Large intestine (tissue), 3 donors: Measurements from ENCODE around the gene WBP2. TPM values are rescaled to one million over a fixed set of nuclear protein-coding genes. Genes with fewer than 3 reads are reported as not detected.
A peak's percentile ranks its signal among the peaks of the same experiment; 100 is the strongest.

Experiments used
- DNase-seq, 2 donors: peaks; one replicate each; pipeline versions ENCODE4 v3.0.0 to v3.0.0-alpha.2; 2013
- H3K27ac ChIP-seq: one replicate; pipeline ENCODE4 v1.5.1; 2013; ENCODE audit warnings: low read length
- H3K27me3 ChIP-seq: 2 replicates; pipeline ENCODE4 v1.6.1; 2013; ENCODE audit warnings: low read length; ENCODE audit not compliant: control insufficient read depth, insufficient read depth
- H3K36me3 ChIP-seq: 2 replicates; pipeline ENCODE4 v1.6.1; 2013; ENCODE audit warnings: low read length; ENCODE audit not compliant: control insufficient read depth, insufficient read depth
- H3K4me1 ChIP-seq: one replicate; pipeline ENCODE4 v1.6.1; 2013; ENCODE audit warnings: low read length; ENCODE audit not compliant: control insufficient read depth, insufficient read depth
- H3K4me3 ChIP-seq: one replicate; pipeline ENCODE4 v1.5.1; 2013; ENCODE audit warnings: low read length
- H3K9me3 ChIP-seq: one replicate; pipeline ENCODE4 v1.6.1; 2013; ENCODE audit warnings: mild to moderate bottlenecking, low read depth, low read length, moderate library complexity; ENCODE audit not compliant: control insufficient read depth
- WGBS: methylation state at CpG from one replicate; pipeline ENCODE4 v1.1.5; 2013; ENCODE audit warnings: low lambda C conversion rate; ENCODE audit not compliant: insufficient coverage; 5-methylcytosine and 5-hydroxymethylcytosine counted together
- polyA plus RNA-seq: library from polyadenylated mRNA; unstranded; fragments of 120-200 nt; gene quantifications from one replicate; pipeline ENCODE4 v1.2.1, GENCODE V29; 2013

WBP2 gene
- polyA plus RNA-seq, 1 donor, result 107 TPM

DNA sequence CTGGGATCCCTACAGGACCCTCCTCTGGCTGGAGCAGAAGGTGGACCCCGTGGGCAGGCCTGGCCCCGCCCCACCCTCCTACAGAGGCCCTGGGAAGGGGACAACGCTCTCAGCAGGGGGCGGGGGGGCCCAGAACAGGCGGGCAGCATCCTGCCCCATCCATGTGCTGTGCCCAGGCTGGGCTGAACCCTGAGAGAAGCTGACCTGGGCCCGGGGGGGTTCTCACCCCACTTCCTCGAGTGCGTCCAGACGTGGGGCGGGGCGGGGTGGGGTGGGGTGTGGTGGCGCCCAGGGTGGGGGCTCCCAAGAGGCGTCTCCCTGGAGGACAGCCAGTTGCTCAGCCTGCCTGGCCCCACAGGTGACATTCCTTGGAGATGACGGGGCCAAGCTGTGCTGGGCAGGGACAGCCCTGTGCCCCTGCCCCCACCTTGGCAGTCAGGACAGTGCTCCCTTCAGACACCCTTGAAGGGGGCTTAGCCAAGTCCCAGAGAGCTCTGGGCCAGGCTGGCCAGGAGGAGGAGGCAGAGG lies 10.5 kb downstream of the WBP2 start:
- DNase-seq, result peak; percentile 90 to 93

GRCh38 chr17:75843577-75844529 lies 11.3 kb downstream of the WBP2 start, which contains the start of gene UNC13D:
TSS of gene UNC13D (minus strand) at chr17:75844404. CDS start at chr17:75844337, 67 bp downstream.
- no CpG with 5 or more reads among the region's 35 CpGs for WGBS
- H3K4me1 ChIP-seq, result peaks cover 49% of the 10 kb centered on the region
- H3K9me3 ChIP-seq, result no peaks in the 10 kb centered on the region
- no peaks in the 10 kb centered on the region for H3K27me3 ChIP-seq
- H3K36me3 ChIP-seq, result peaks cover 32% of the 10 kb centered on the region
- DNase-seq, result peak in 1 of 2 donors; percentile 71
- H3K4me3 ChIP-seq, result peak within 1 kb of the TSS; percentile 44
- H3K27ac ChIP-seq, result peak within 1 kb of the TSS; percentile 82

More for the DNA sequence above, 10.5 kb downstream of the WBP2 start:
- H3K9me3 ChIP-seq, result no peaks in the 10 kb centered on the region
- peaks cover 52% of the 10 kb centered on the region for H3K4me1 ChIP-seq
- H3K27me3 ChIP-seq, result no peaks in the 10 kb centered on the region
- peak overlapping the region; percentile 82 for H3K27ac ChIP-seq
- WGBS, result no CpG with 5 or more reads among the region's 14 CpGs
- H3K4me3 ChIP-seq, result peak overlapping the region; percentile 44
- H3K36me3 ChIP-seq, result peaks cover 39% of the 10 kb centered on the region

GRCh38 chr17:75842963-75843576 lies 12.1 kb downstream of the WBP2 start:
- H3K9me3 ChIP-seq, result no peaks in the 10 kb centered on the region
- no peak for DNase-seq
- peak overlapping the region; percentile 66 for H3K27ac ChIP-seq
- H3K4me1 ChIP-seq, result peaks cover 44% of the 10 kb centered on the region
- no peaks in the 10 kb centered on the region for H3K27me3 ChIP-seq
- no CpG with 5 or more reads among the region's 22 CpGs for WGBS
- H3K36me3 ChIP-seq, result peaks cover 24% of the 10 kb centered on the region
- peak overlapping the region; percentile 44 for H3K4me3 ChIP-seq

DNA sequence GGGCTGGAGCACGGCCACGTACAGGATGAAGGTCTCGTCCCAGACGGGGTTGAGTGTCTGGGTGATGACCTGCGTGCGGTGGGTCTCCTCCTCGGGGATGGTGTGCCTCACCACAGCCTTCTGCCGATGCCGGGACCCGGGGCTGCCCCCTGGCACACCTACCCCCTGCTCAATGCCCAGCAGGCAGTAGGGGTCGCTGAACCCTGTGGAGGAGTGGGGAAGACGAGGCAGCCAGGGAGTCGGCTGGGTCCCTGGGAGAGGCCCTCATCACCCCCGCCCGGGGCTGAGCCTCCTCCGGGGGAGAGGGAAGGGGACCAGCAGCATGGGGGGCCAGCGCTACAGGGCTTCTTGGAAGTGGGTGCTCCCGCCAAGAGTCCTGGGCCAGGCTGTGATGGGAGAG lies 12.7 kb downstream of the WBP2 start:
- H3K4me1 ChIP-seq, result peaks cover 37% of the 10 kb centered on the region
- no peaks in the 10 kb centered on the region for H3K9me3 ChIP-seq
- no peak overlapping the region for H3K4me3 ChIP-seq
- H3K27me3 ChIP-seq, result no peaks in the 10 kb centered on the region
- H3K27ac ChIP-seq, result no peak overlapping the region
- DNase-seq, result no peak
- no CpG with 5 or more reads among the region's 18 CpGs for WGBS
- peaks cover 17% of the 10 kb centered on the region for H3K36me3 ChIP-seq

GRCh38 chr17:75840799-75841164 lies 14.4 kb downstream of the WBP2 start:
- no CpG with 5 or more reads among the region's 7 CpGs for WGBS
- H3K4me3 ChIP-seq, result no peak overlapping the region
- peaks cover 1% of the 10 kb centered on the region for H3K36me3 ChIP-seq

DNA sequence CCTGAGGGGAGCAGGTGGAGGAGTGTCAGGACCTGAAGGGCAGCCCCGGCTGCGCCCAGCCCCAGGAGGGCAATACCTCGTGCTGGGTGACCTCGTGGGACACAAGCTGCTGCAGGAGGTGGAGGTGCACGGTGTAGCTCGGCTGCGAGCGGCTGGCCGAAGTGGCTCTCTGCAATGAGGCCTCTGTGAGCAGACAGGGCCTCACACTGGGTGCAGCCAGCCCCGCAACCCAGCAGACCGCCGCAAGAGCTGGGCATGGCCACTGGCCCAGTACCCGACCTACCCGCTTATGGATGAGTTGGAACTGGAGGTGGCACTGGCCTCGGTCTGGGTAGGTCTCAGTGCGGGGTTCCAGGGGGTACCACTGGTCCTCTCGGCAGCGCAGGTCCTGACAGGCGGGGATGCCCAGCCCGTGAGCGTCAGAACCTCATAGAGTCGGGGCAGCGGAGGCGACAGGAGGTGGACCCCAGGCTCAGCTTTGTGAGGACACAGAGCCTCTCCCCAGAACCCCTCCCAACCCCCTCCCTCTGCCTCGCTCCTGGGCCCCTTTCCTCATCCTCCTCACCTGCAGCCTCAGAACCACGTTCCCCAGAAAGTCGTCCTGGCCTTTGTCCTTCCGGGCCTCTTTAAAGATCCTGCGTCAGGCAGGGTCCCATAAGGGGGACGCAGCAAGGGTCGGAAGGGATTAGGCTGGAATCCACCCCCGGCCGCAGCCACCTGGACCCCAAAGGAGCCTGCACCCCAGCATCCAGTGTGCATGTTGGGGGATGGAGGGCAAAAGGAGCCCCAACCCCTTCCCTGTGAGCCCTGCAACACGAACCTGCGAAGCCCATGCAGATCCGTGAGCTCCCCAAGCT lies 15.0 kb downstream of the WBP2 start:
- Histone ChIP-seq H3K4me1 (peaks cover 15% of the 10 kb centered on the region), H3K27me3 (no peaks in the 10 kb centered on the region), H3K4me3 (no peak overlapping the region), H3K27ac (no peak overlapping the region), H3K36me3 (no peaks in the 10 kb centered on the region), H3K9me3 (peaks cover 3% of the 10 kb centered on the region)
- WGBS, result 83% methylated on average over 2 of the region's 36 CpGs
- DNase-seq, result no peak

More at GRCh38 chr17:75840799-75841164, 14.4 kb downstream of the WBP2 start:
- H3K9me3 ChIP-seq, result no peaks in the 10 kb centered on the region
- peaks cover 21% of the 10 kb centered on the region for H3K4me1 ChIP-seq
- H3K27ac ChIP-seq, result no peak overlapping the region
- no peaks in the 10 kb centered on the region for H3K27me3 ChIP-seq
- no peak for DNase-seq

DNA sequence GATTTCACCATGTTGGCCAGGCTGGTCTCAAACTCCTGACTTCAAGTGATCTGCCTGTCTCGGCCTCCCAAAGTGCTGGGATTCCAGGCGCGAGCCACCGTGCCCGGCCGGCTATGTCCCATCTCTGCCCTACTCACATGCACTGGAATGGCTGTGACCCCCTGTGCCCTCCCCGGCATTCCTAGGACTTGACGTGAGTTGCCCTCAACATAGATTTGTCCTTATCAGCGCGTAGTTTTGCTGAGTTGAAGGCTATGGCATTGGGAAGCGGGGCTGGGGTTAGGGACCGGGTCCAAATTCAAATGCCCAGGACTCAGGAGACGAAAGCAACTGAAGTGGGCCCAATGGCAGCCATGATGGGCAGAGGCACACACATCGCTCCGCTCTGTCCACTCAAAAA lies 16.7 kb downstream of the WBP2 start:
- Histone ChIP-seq H3K4me1 (no peaks in the 10 kb centered on the region), H3K27me3 (no peaks in the 10 kb centered on the region), H3K36me3 (peaks cover 8% of the 10 kb centered on the region), H3K9me3 (peaks cover 6% of the 10 kb centered on the region), H3K27ac (no peak overlapping the region), H3K4me3 (no peak overlapping the region)
- WGBS, result no CpG with 5 or more reads among the region's 15 CpGs
- DNase-seq, result no peak

GRCh38 chr17:75837899-75838298 lies 17.2 kb downstream of the WBP2 start:
- Histone ChIP-seq H3K4me1 (no peaks in the 10 kb centered on the region), H3K4me3 (no peak overlapping the region), H3K9me3 (peaks cover 6% of the 10 kb centered on the region), H3K36me3 (peaks cover 8% of the 10 kb centered on the region), H3K27me3 (no peaks in the 10 kb centered on the region), H3K27ac (no peak overlapping the region)
- WGBS, result no CpG with 5 or more reads among the region's 7 CpGs
- no peak for DNase-seq

- Histone ChIP-seq H3K9me3 (peaks cover 6% of the 10 kb centered on the region), H3K27ac (no peak overlapping the region), H3K4me3 (no peak overlapping the region), H3K27me3 (no peaks in the 10 kb centered on the region), H3K36me3 (peaks cover 8% of the 10 kb centered on the region), H3K4me1 (no peaks in the 10 kb centered on the region)
- DNase-seq, result no peak
- WGBS, result no CpG with 5 or more reads among the region's 9 CpGs
These were observed 18.5 kb downstream of the WBP2 start for GRCh38 chr17:75836605-75837004.

- no peaks in the 10 kb centered on the region for H3K4me1 ChIP-seq
- peaks cover 8% of the 10 kb centered on the region for H3K36me3 ChIP-seq
- H3K27ac ChIP-seq, result no peak overlapping the region
- no peaks in the 10 kb centered on the region for H3K27me3 ChIP-seq
- no peak for DNase-seq
- no CpG with 5 or more reads among the region's 9 CpGs for WGBS
- H3K9me3 ChIP-seq, result peaks cover 6% of the 10 kb centered on the region
- H3K4me3 ChIP-seq, result no peak overlapping the region
These were observed 19.5 kb downstream of the WBP2 start for GRCh38 chr17:75835654-75835987.
